Endometrial microvascular endothelial cells (primary cell): ENCODE data around the gene CFAP299. TPM values are rescaled to one million over a fixed set of nuclear protein-coding genes. Genes with fewer than 3 reads are reported as not detected.
"Not testable (repeated sequence)": the region's sequence is repeated elsewhere in the genome, so short reads cannot be mapped to it uniquely, and the experiment has no call there.

Experiments used
- in situ Hi-C: cut with HindIII; loops from 2 replicates; pipeline ENCODE4 v1.10.0; 2017; ENCODE audit warnings: low sequenced_read_pairs, low pct_unique_long_range_greater_than_20kb; ENCODE audit errors: inconsistent ontology term
- total RNA-seq: library from RNA; depleted of rRNA; stranded (reverse); fragments of >200 nt; gene quantifications from one replicate; pipeline ENCODE4 v1.2.3, GENCODE V29; 2015; ENCODE audit errors: inconsistent ontology term

Gene CFAP299
- total RNA-seq, 1 donor from 2014 or later, result not detected

- in situ Hi-C loops, result no loop called here
These were observed 279.6 kb downstream of the CFAP299 start for GRCh38 chr4:80615099-80615498.

GRCh38 chr4:80619070-80619674 lies 283.6 kb downstream of the CFAP299 start:
- in situ Hi-C loops, result no loop called here

DNA sequence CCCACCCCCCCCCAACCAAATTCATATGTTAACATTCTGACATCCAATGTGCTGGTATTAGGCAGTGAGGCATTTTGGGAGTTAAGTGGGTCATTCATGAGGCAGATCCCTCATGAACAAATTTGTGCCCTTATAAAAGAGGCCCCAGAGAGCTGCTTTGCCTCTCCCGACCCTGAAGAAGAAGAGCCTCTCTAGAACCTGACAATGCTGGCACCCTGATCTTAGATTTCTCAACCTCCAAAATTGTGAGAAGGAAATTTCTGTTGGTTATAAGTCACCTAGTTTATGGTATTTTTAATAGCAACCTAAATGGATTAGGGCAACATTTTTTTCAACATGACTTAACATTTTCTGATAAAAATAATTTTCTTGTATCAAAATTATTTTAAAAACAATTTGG lies 296.3 kb downstream of the CFAP299 start:
- in situ Hi-C loops, result no loop called here

DNA sequence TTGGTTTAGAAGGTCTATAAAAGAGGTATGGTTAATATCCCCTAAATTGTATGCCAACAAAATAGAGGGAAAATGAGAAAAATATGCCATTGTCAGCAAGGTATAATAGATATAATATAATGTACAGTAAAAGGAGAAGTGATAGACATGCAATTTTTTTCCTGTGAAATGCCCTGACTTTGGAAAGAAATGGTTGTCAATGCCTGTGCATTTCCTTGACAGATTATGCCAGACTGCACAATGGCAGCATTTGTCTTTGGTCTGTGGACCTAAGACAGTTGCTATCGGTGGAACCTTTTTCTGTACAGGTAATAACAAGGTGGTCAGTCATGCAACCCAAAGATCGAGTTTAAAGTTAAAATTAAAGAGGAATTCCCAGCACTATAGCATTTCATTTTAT lies 301.7 kb downstream of the CFAP299 start:
- in situ Hi-C loops, result no loop called here

- in situ Hi-C loops, result no loop called here
These were observed 310.5 kb downstream of the CFAP299 start for GRCh38 chr4:80646061-80646460.

GRCh38 chr4:80655662-80656061 lies 320.1 kb downstream of the CFAP299 start:
- in situ Hi-C loops, result no loop called here

DNA sequence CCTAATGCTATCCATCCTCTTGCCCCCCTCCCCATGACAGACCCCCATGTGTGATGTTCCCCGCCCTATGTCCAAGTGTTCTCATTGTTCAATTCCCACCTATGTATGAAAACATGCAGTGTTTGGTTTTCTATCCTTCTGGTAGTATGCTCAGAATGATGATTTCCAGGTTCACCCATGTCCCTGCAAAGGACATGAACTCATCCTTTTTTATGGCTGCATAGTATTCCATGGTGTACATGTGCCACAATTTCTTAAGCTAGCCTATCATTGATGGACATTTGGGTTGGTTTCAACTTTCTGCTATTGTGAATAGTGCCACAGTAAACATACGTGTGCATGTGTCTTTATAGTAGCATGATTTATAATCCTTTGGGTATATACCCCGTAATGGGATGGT lies 334.6 kb downstream of the CFAP299 start:
- in situ Hi-C loops, result not testable (repeated sequence)

DNA sequence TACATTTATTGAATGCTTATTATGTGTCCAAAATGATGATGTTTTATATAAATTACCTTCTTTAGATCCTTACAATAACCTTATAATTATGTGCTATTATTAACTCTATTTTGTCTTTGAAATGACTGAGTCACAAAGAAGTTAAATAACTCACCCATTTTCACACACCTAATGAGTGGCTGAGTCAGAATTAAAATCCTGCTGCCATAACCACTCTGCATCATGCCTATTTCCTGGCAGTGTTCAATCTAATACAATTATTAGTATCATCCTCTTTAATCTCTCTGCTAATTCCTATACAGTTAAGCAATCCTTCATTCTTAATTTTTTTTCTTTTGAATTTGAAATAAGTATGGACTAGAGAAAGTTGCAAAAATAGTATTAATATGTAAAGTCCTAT lies 342.9 kb downstream of the CFAP299 start:
- in situ Hi-C loops, result no loop called here

DNA sequence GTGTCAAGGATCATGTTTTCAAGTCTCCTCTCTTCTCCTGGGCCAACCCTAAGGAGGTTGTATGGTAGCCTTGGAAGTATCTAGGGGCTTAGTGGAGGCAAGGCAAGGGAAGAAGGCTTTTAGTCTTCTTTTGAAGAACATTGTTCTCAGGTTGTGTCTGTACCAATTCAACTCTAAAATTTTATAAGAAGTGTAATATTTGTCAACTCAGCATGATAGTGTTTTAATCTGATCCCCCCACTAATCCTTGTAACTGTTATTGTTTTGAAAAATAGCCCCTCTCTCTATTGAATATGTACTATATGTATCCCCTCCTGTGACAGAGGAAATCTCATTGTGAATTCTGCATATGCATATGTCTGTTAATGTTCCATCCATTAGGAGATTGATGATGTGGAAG lies 345.4 kb downstream of the CFAP299 start:
- in situ Hi-C loops, result no loop called here

- in situ Hi-C loops, result no loop called here
These were observed 349.7 kb downstream of the CFAP299 start for GRCh38 chr4:80685214-80685613.

DNA sequence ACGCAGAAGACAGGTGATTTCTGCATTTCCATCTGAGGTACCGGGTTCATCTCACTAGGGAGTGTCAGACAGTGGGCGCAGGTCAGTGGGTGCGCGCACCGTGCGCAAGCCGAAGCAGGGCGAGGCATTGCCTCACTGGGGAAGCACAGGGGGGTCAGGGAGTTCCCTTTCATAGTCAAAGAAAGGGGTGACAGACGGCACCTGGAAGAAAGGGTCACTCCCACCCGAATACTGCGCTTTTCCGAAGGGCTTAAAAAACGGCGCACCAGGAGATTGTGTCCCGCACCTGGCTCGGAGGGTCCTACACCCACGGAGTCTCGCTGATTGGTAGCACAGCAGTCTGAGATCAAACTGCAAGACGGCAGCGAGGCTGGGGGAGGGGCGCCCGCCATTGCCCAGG lies 352.2 kb downstream of the CFAP299 start:
- in situ Hi-C loops, result not testable (repeated sequence)

GRCh38 chr4:80694171-80694570 lies 358.6 kb downstream of the CFAP299 start:
- in situ Hi-C loops, result no loop called here

- in situ Hi-C loops, result no loop called here
These were observed 369.8 kb downstream of the CFAP299 start for GRCh38 chr4:80705311-80705710.

DNA sequence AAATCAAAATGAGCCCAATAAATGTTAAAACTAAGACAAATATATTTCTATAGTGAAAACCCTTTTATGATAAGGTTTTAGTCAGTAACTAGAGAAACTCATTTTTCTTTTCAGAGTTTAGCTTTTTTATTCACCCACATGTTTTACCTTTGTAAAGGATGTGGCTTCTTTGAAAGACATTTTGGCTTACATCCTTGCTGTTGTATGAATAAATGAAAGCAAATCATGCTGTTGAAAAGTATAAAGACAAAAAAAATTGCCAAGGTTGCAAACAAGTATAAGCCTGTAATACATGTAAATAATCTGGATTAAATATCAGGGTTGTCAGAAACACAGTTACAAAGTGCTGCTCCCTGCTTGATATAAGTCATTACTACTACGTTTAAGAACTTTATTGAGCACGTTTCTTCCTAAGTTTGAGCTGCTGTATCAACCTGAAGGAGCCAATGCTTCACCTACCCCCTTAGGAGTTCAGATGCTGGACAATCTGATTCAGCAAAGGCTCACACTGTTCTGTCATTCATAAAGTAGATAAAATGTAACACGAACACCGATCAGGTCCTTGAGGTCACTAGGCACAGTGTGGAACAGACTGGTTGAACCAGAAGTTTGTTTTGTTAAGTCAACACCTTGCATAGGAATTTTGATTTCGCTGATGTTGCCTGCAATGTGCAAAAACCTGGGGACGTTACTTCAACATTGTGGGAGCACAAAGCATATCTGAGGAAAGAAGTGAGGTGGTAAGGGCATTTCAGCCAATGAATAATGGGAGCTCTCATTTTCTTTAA lies 373.7 kb downstream of the CFAP299 start:
- in situ Hi-C loops, result no loop called here

GRCh38 chr4:80710748-80711451 lies 375.4 kb downstream of the CFAP299 start:
- in situ Hi-C loops, result no loop called here

- in situ Hi-C loops, result no loop called here
These were observed 376.4 kb downstream of the CFAP299 start for GRCh38 chr4:80711956-80712355.

DNA sequence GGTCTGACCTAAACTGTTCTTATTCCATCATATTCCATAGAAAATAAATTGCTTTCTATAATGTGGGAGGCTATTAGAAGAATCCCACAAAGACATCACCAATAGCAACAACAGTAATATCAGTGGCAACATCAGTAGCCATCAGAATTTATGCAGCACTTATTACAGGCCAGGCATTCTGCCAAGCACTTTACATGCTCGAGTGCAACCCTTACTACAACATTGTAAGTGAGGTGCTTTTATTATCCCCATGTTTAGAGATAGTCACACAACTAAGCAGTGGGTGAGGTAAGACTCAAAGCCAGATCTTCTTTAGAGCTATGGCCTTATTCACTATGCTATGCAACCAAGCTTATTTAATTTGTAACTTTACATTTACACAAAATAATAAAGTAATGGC lies 377.9 kb downstream of the CFAP299 start:
- in situ Hi-C loops, result no loop called here

DNA sequence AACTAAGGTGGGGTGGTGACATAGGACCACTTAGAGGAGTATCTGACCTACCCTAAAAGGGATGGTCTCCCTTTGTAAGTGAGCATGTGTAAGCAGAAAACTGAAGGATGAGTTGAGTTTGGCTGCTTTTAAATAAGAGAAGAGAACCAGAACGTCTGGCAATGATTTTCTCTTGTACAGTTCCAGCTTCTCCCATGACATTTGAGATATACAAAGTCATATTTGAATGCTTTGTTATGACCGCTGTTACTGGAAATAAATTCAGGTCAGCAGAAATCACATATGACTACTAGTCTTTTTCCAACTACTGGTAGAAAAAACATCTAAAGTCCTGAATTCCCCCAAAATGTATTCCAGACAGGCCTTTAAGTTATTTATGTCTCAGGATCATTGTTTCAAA lies 381.7 kb downstream of the CFAP299 start:
- in situ Hi-C loops, result no loop called here

DNA sequence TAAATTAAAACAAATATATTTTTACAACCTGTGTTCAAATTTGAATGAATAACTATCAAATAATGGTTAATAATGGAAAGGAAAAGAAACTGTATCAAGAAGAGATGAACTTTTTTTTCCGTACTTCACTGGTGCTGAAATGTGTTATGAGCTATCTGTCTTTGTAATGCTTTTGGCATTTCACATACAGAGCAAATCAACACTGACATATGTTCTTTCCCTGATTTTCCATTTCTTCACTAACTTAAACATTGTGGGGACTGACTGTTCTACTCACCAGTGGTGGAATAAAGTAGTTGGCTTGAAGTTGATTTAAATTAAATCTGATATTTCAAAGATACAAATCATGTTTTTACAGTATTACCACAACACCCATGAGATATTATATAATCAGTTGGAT lies 390.9 kb downstream of the CFAP299 start:
- in situ Hi-C loops, result no loop called here

DNA sequence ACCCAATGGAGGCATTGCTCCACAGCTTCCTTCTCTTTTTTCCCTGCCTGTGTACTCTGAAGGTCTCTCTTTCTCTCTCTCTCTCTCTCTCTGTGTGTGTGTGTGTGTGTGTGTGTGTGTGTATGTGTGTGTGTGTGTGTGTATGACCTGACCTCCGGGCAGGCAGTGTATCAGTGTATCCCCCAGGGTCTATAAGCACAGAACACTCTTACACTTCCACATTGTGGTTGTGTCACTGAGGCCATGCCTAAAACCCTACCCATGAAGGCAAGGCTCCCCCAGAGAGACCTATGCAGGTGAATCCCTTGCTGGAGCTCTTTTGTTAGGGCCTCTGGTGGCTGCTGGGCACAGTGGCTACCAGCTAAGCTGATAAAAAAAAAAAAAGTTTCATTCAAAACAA lies 394.6 kb downstream of the CFAP299 start:
- in situ Hi-C loops, result no loop called here
